GM18867 (cell line): ENCODE measurements around the gene PNLIPRP2.

Source experiments
- ATAC-seq: cut with Tn5 transposase; IDR thresholded peaks from one replicate; pipeline ENCODE4 v1.9.1; 2021; ENCODE audit warnings: mild to moderate bottlenecking, moderate library complexity; ENCODE audit not compliant: unreplicated experiment

Gene PNLIPRP2

GRCh38 chr10:116679351-116679750, 58.6 kb downstream of the PNLIPRP2 start:
- ATAC-seq = no peak

- ATAC-seq = no peak
Measured at GRCh38 chr10:116683166-116683565, 62.4 kb downstream of the PNLIPRP2 start.

- ATAC-seq = no peak
Measured at GRCh38 chr10:116683821-116684220, 63.1 kb downstream of the PNLIPRP2 start.

GRCh38 chr10:116684781-116685180, 64.0 kb downstream of the PNLIPRP2 start:
- no peak for ATAC-seq

DNA sequence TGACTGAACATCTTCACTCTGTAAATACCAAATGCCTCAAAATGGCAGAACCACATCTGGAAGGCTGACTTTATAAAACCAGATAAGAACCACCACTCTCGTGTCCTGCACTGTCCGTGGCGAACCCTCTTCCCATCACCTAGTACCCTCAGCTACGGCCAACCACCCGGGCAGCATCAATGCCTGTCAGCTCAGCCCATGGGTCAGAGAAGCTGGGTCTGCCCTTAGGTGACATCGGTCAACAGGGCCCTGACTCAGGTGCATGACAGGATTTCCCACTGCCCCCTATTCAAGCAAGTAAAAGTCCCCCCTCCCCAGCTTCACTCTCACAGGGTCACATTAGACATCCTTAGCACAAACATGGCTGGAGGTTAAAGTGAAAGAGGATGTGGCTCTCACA, 65.1 kb downstream of the PNLIPRP2 start:
- ATAC-seq = no peak

DNA sequence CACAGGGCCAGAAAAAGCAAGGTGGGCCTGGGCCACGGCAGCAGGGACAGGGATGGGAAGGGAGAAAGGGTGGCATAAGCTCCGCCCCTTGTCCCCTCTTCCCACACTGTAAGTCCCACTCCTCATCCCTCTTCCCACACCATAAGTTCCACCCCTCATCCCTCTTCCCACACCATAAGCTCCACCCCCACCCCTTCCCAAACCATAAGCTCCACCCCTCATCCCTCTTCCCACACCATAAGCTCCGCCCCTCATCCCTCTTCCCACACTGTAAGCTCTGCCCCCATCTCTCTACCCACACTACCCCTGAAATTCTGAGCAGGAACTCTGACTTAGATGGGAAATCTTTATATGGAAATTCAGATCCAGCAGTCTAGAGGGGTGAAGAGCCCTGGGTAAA, 65.9 kb downstream of the PNLIPRP2 start:
- ATAC-seq = no peak

DNA sequence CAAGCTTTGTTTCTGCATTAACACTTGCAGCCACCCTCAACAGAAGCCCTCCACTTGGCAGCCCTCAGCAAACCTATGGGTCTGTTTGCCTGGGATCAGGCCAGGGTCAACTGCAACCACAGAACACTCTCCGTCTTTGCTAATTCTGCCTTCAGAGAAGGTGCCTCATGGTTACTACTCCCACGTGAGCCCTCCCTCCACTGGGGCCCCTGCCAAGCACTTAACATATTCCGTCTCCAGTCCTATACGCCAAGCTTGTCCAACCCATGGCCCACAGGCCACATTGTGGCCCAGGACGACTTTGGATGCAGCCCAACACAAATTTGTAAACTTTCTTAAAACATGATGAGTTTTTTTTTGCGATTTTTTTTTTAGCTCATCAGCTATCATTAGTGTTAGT, 66.9 kb downstream of the PNLIPRP2 start:
- no peak for ATAC-seq

DNA sequence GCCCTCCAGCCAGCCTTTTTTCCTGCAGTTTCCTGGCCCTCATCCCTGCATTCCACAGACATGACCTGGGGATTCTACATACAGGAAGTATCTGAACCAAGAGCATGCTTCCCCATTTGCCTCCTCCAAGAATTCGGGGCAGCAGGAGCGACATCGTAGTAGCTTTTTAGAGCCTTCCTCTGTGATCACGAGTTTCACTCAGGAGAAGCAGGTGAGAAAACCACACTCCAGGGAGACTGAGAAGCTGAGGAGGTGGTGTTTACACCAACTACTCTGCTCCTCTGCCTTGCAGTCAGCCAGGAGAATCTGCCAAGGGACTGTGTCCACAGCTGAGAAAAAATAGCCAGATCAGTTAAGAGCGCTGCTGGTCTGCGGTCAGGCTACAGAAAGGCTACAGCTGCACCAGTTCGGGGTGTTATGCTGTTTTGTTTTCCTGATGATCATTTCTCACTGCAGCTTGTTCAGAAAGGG, 67.5 kb downstream of the PNLIPRP2 start:
- ATAC-seq = no peak

DNA sequence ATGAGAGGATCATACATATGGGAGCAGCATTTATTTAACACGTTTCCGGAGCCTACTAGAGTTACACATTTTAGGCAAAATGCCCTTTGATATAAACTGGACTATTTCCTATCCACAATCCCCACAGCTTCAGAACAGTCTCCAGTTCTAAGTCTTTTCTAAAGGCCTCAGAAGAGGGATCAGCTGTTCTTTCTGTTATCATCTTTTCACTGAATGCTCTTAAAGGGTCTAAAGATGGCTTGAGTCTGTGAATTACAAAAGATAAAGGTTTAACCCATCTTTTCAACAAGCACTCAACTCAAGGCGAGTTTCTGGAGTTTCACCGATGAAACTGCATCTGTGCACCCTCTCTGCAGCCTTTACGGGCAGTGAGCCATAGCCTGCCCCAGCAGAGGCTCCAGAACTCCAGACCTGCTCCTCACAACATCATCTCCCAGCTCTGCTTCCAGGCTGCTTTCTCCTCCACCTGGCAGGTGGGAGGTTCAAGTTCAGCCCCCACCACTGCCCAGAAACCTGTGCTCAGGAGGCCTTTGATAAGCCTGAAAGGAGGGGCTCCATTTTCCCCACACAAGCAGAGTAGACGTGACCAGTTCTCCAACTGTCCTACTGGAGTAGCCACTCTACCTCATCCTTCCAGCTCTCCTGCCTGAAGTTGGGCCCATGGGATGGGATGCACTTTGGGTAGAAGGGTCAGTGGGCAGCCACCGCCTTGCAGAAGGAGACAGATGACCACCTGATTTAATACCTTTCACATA, 68.2 kb downstream of the PNLIPRP2 start:
- ATAC-seq = no peak

DNA sequence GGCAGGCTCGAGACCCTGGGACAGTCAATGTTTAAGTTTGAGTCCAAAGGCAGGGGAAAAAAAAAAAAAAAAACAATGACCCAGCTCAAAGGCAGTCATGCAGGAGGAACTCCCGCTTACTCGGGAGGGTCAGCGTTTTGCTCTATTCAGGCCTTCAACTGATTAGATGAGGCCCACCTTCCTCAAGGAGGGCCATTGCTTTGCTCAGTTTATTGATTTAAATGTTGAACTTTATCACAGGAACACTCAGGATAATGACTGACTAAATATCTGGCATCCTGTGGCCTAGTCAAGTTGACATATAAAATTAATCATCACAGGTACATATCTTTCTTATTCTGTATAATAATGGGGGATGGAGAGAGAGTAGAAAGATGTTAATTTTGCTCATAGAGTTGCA, 69.0 kb downstream of the PNLIPRP2 start:
- no peak for ATAC-seq

DNA sequence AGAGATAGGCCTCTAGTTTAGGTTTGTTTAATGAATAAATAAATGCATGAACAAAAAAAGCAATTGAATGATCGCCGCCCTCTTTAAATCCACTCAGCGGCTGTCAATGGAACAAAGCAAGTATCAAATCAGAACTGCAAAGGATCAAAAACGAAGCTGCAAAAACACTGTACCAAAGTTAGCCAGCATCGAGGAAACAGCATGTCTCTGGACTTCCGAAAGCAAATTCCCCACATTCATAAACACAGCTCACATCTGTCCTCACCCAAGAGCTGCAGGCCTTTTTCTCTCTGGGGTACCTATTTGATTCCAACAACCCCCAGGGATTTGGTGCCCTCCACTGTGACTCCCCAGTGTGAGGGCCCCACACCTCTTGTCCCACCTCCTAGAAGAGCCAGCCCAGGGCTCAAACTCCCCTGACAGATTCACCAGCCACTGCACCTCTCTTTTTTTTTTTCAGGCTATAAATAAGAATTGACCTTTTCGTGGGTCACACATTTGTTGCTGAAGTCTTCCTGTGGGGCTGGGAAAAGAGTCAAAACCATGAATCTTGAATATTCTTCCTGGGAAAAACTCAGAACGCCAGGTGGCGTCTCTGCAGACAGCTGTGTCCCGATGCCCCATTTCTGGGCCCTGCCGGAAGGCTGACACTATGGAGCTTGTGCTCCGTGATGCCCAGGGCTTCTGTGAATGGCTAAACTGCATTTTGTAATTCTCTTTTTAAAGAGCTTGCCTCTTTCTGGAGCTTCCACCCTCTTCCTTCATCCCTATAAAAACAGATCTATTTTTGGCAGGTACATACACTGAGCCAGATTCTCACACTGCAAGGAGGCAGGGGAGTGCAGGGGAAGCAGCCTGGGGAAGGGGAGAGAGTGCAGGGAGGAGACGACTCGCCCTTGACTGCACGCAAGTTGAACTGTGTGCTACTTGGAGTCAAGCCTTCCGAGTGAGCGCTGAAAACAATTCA, 69.9 kb downstream of the PNLIPRP2 start:
- no peak for ATAC-seq

GRCh38 chr10:116691635-116692034, 70.9 kb downstream of the PNLIPRP2 start:
- ATAC-seq = no peak

DNA sequence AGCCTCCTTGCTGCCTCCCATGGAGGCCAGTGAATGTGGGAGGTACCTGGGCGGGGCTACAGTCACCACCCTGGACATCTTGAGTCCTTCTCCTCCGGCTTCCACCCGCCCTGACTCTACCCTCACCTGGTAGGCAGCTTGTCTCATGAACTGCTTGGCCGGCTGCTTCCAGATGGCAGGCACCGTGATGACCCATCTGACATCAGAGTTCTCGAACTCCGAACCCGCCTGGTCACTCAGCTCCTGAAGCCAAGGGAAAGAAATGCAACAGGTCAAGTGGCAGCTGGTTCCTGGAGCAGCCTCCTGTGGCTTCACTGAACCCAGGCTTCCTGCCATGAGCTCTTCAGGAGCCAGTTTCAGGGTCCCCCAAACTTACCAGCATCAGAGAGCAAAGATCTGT, 71.5 kb downstream of the PNLIPRP2 start:
- no peak for ATAC-seq

GRCh38 chr10:116694243-116694926, 73.6 kb downstream of the PNLIPRP2 start:
- no peak for ATAC-seq
